ENCODE results near the gene DYNC1I1. TPM values are rescaled to one million over a fixed set of nuclear protein-coding genes. Genes with fewer than 3 reads are reported as not detected.

The DYNC1I1 gene
- polyA plus RNA-seq, 1 of the 3 experiments (the other 2 are of a cell fraction) = 0.05 TPM

DNA sequence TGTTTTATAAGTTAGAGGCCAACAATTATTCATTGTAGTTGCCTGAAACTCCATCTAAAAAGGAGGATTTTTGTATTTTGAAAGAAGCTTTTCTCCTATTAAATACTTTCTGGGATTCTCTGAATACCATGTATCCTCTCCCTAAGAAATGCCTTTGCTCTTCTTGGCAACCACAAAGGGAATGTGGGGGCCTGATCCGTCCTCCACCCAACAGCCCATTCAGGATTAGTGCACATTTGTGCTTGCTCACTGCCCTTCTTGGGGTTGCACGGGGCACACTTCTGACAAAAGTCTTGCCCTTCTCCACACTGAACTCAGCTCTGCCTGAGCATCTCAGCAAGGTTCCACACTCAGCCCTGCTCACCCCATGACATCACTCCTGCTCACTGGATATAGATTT lies 355.4 kb downstream of the DYNC1I1 start:
- Histone ChIP-seq H2AFZ (ENCODE audit: low read depth) (no peak overlapping the region), H3K9me2 (no peaks in the 10 kb centered on the region), H3K4me1 (ENCODE audit: control insufficient read depth in 1 of 2, insufficient read depth in 2 of 2, low read depth in 1 of 2, low read length in 1 of 2) (peaks cover 0 to 5% of the 10 kb centered on the region in 2 experiments; a peak in 2 of 4 replicates), H3K79me2 (ENCODE audit: insufficient read depth) (no peaks in the 10 kb centered on the region), H3K27me3 (ENCODE audit: insufficient read depth) (no peaks in the 10 kb centered on the region), H3K36me3 (replicated peaks in 1 of 2; ENCODE audit: control insufficient read depth in 1 of 2, insufficient read depth in 2 of 2, low read length in 1 of 2) (peaks cover 31 to 50% of the 10 kb centered on the region in 2 experiments), H3K9ac (no peak overlapping the region), H3K27ac (ENCODE audit: low read depth in 2 of 2, low read length in 1 of 2) (no peak overlapping the region), H3F3A (replicated peaks; ENCODE audit: insufficient read depth) (no peaks in the 10 kb centered on the region), H4K20me1 (ENCODE audit: insufficient read depth) (no peaks in the 10 kb centered on the region), H3K9me3 (no peaks in the 10 kb centered on the region), H3K4me3 (ENCODE audit: low read depth in 2 of 2, low read length in 1 of 2) (no peak overlapping the region), H3K4me2 (no peak overlapping the region)
- POLR2A ChIA-PET = no interaction called here
- TF ChIP-seq TAF1 (IDR thresholded peaks at IDR 0.05; ENCODE audit: borderline replicate concordance, low read depth, low read length) = no peak
- TF ChIP-seq, protein P1, sequence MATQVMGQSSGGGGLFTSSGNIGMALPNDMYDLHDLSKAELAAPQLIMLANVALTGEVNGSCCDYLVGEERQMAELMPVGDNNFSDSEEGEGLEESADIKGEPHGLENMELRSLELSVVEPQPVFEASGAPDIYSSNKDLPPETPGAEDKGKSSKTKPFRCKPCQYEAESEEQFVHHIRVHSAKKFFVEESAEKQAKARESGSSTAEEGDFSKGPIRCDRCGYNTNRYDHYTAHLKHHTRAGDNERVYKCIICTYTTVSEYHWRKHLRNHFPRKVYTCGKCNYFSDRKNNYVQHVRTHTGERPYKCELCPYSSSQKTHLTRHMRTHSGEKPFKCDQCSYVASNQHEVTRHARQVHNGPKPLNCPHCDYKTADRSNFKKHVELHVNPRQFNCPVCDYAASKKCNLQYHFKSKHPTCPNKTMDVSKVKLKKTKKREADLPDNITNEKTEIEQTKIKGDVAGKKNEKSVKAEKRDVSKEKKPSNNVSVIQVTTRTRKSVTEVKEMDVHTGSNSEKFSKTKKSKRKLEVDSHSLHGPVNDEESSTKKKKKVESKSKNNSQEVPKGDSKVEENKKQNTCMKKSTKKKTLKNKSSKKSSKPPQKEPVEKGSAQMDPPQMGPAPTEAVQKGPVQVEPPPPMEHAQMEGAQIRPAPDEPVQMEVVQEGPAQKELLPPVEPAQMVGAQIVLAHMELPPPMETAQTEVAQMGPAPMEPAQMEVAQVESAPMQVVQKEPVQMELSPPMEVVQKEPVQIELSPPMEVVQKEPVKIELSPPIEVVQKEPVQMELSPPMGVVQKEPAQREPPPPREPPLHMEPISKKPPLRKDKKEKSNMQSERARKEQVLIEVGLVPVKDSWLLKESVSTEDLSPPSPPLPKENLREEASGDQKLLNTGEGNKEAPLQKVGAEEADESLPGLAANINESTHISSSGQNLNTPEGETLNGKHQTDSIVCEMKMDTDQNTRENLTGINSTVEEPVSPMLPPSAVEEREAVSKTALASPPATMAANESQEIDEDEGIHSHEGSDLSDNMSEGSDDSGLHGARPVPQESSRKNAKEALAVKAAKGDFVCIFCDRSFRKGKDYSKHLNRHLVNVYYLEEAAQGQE (IDR thresholded peaks at IDR 0.05; ENCODE audit: low read depth, low read length) = no peak
- no peak for TF ChIP-seq MEF2A (IDR thresholded peaks at IDR 0.05; ENCODE audit: borderline replicate concordance, low read depth)
- TF ChIP-seq, protein P2, sequence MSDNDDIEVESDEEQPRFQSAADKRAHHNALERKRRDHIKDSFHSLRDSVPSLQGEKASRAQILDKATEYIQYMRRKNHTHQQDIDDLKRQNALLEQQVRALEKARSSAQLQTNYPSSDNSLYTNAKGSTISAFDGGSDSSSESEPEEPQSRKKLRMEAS (IDR thresholded peaks at IDR 0.05; ENCODE audit: low read depth) = no peak
- TF ChIP-seq ELF1 (IDR thresholded peaks at IDR 0.05) = no peak
- TF ChIP-seq NRF1 (IDR thresholded peaks at IDR 0.05; ENCODE audit: low read depth, low read length) = no peak
- TF ChIP-seq, protein P3, sequence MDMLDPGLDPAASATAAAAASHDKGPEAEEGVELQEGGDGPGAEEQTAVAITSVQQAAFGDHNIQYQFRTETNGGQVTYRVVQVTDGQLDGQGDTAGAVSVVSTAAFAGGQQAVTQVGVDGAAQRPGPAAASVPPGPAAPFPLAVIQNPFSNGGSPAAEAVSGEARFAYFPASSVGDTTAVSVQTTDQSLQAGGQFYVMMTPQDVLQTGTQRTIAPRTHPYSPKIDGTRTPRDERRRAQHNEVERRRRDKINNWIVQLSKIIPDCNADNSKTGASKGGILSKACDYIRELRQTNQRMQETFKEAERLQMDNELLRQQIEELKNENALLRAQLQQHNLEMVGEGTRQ (IDR thresholded peaks at IDR 0.05; ENCODE audit: borderline replicate concordance, low read depth, low read length) = no peak
- TF ChIP-seq FOXM1 (IDR thresholded peaks at IDR 0.05; ENCODE audit: low read depth) = no peak
- TF ChIP-seq, protein P4, sequence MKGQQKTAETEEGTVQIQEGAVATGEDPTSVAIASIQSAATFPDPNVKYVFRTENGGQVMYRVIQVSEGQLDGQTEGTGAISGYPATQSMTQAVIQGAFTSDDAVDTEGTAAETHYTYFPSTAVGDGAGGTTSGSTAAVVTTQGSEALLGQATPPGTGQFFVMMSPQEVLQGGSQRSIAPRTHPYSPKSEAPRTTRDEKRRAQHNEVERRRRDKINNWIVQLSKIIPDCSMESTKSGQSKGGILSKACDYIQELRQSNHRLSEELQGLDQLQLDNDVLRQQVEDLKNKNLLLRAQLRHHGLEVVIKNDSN (IDR thresholded peaks at IDR 0.05; ENCODE audit: borderline replicate concordance, low read depth) = no peak
- no peak for TF ChIP-seq FOSL2 (IDR thresholded peaks at IDR 0.05; ENCODE audit: borderline replicate concordance, low read depth)
- TF ChIP-seq, protein P5, sequence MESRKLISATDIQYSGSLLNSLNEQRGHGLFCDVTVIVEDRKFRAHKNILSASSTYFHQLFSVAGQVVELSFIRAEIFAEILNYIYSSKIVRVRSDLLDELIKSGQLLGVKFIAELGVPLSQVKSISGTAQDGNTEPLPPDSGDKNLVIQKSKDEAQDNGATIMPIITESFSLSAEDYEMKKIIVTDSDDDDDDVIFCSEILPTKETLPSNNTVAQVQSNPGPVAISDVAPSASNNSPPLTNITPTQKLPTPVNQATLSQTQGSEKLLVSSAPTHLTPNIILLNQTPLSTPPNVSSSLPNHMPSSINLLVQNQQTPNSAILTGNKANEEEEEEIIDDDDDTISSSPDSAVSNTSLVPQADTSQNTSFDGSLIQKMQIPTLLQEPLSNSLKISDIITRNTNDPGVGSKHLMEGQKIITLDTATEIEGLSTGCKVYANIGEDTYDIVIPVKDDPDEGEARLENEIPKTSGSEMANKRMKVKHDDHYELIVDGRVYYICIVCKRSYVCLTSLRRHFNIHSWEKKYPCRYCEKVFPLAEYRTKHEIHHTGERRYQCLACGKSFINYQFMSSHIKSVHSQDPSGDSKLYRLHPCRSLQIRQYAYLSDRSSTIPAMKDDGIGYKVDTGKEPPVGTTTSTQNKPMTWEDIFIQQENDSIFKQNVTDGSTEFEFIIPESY (IDR thresholded peaks at IDR 0.05; ENCODE audit: borderline replicate concordance, low read depth) = no peak
- TF ChIP-seq EZH2phosphoT487 (IDR thresholded peaks at IDR 0.05; ENCODE audit: borderline replicate concordance, low read depth) = no peak
- TF ChIP-seq SIN3A (IDR thresholded peaks at IDR 0.05; ENCODE audit: borderline replicate concordance, low read depth, low read length) = no peak
- TF ChIP-seq JUND (IDR thresholded peaks at IDR 0.05) = no peak
- TF ChIP-seq, protein P6, sequence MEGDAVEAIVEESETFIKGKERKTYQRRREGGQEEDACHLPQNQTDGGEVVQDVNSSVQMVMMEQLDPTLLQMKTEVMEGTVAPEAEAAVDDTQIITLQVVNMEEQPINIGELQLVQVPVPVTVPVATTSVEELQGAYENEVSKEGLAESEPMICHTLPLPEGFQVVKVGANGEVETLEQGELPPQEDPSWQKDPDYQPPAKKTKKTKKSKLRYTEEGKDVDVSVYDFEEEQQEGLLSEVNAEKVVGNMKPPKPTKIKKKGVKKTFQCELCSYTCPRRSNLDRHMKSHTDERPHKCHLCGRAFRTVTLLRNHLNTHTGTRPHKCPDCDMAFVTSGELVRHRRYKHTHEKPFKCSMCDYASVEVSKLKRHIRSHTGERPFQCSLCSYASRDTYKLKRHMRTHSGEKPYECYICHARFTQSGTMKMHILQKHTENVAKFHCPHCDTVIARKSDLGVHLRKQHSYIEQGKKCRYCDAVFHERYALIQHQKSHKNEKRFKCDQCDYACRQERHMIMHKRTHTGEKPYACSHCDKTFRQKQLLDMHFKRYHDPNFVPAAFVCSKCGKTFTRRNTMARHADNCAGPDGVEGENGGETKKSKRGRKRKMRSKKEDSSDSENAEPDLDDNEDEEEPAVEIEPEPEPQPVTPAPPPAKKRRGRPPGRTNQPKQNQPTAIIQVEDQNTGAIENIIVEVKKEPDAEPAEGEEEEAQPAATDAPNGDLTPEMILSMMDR (IDR thresholded peaks at IDR 0.05) = no peak
- no peak for TF ChIP-seq NFIC (IDR thresholded peaks at IDR 0.05; ENCODE audit: borderline replicate concordance)
- TF ChIP-seq CHD2 (IDR thresholded peaks at IDR 0.05; ENCODE audit: low read length, partially characterized antibody) = no peak
- no peak for TF ChIP-seq GATA2 (CRISPR knock-in tag; IDR thresholded peaks at IDR 0.05)
- 82% methylated on average over 2 of the region's 2 CpGs for WGBS (ENCODE audit: low lambda C conversion rate)
- no peak for DNase-seq
- CTCF ChIA-PET = interaction anchor here (1.0 to 1.2 kb wide), 2 partner anchors 52 to 82 kb away, joined by 3 to 4 read pairs; no protein-coding TSS in a partner anchor
